Measurements from ENCODE around the gene LHFPL6.

The LHFPL6 gene

GRCh38 chr13:39418424-39418823 is 184.6 kb downstream of the LHFPL6 start:
- DNase-seq (ENCODE audit: extremely low read depth in 1 of 2, low read depth in 1 of 2): no peak

GRCh38 chr13:39417643-39418042 is 185.3 kb downstream of the LHFPL6 start:
- DNase-seq (ENCODE audit: extremely low read depth in 1 of 2, low read depth in 1 of 2): no peak

- DNase-seq (ENCODE audit: extremely low read depth in 1 of 2, low read depth in 1 of 2): no peak
These were observed 185.9 kb downstream of the LHFPL6 start for GRCh38 chr13:39417131-39417530.

- DNase-seq (ENCODE audit: extremely low read depth in 1 of 2, low read depth in 1 of 2): no peak
These were observed 187.8 kb downstream of the LHFPL6 start for GRCh38 chr13:39415008-39415802.

GRCh38 chr13:39414339-39414738 is 188.7 kb downstream of the LHFPL6 start:
- DNase-seq (ENCODE audit: extremely low read depth in 1 of 2, low read depth in 1 of 2): no peak

- DNase-seq (ENCODE audit: extremely low read depth in 1 of 2, low read depth in 1 of 2): no peak
These were observed 191.5 kb downstream of the LHFPL6 start for GRCh38 chr13:39411511-39411910.

- no peak for DNase-seq (ENCODE audit: extremely low read depth in 1 of 2, low read depth in 1 of 2)
These were observed 192.0 kb downstream of the LHFPL6 start for GRCh38 chr13:39410964-39411363.

- no peak for DNase-seq (ENCODE audit: extremely low read depth in 1 of 2, low read depth in 1 of 2)
These were observed 192.7 kb downstream of the LHFPL6 start for GRCh38 chr13:39410096-39410901.

GRCh38 chr13:39408512-39408911 is 194.5 kb downstream of the LHFPL6 start:
- no peak for DNase-seq (ENCODE audit: extremely low read depth in 1 of 2, low read depth in 1 of 2)

GRCh38 chr13:39407786-39408185 is 195.2 kb downstream of the LHFPL6 start:
- DNase-seq (ENCODE audit: extremely low read depth in 1 of 2, low read depth in 1 of 2): no peak

- no peak for DNase-seq (ENCODE audit: extremely low read depth in 1 of 2, low read depth in 1 of 2)
These were observed 195.9 kb downstream of the LHFPL6 start for GRCh38 chr13:39407138-39407537.

GRCh38 chr13:39406688-39407087 is 196.3 kb downstream of the LHFPL6 start:
- no peak for DNase-seq (ENCODE audit: extremely low read depth in 1 of 2, low read depth in 1 of 2)

GRCh38 chr13:39405596-39406205 is 197.3 kb downstream of the LHFPL6 start:
- no peak for DNase-seq (ENCODE audit: extremely low read depth in 1 of 2, low read depth in 1 of 2)

GRCh38 chr13:39405107-39405506 is 197.9 kb downstream of the LHFPL6 start:
- DNase-seq (ENCODE audit: extremely low read depth in 1 of 2, low read depth in 1 of 2): no peak

- DNase-seq (ENCODE audit: extremely low read depth in 1 of 2, low read depth in 1 of 2): no peak
These were observed 199.9 kb downstream of the LHFPL6 start for GRCh38 chr13:39403106-39403505.

- no peak for DNase-seq (ENCODE audit: extremely low read depth in 1 of 2, low read depth in 1 of 2)
These were observed 200.6 kb downstream of the LHFPL6 start for GRCh38 chr13:39402221-39402970.

GRCh38 chr13:39401756-39402155 is 201.2 kb downstream of the LHFPL6 start:
- no peak for DNase-seq (ENCODE audit: extremely low read depth in 1 of 2, low read depth in 1 of 2)

GRCh38 chr13:39401046-39401705 is 201.8 kb downstream of the LHFPL6 start:
- no peak for DNase-seq (ENCODE audit: extremely low read depth in 1 of 2, low read depth in 1 of 2)

- no peak for DNase-seq (ENCODE audit: extremely low read depth in 1 of 2, low read depth in 1 of 2)
These were observed 203.9 kb downstream of the LHFPL6 start for GRCh38 chr13:39399102-39399501.

GRCh38 chr13:39397896-39398265 is 205.1 kb downstream of the LHFPL6 start:
- DNase-seq (ENCODE audit: extremely low read depth in 1 of 2, low read depth in 1 of 2): no peak

Measured in activated CD8-positive, alpha-beta memory T cell treated with anti-CD3 and anti-CD28 coated beads for 1 hour (primary cell).